Psoas muscle (tissue), 8 donors: ENCODE results near the gene PRODH2. TPM values are rescaled to one million over a fixed set of nuclear protein-coding genes. Genes with fewer than 3 reads are reported as not detected.

ENCODE experiments used
- ATAC-seq, 4 donors: fragments of 200-7000 bp; cut with Tn5 transposase; one replicate each; pipeline ENCODE4 v1.9.1; 2020; ENCODE audit warnings: moderate library complexity in 3 of 4, mild to moderate bottlenecking in 2 of 4
- DNase-seq, 2 donors: peaks; one replicate each; pipeline ENCODE4 v3.0.0-alpha.2; 2020
- H3K27ac ChIP-seq: fragments of 200-600 bp; one replicate; pipeline ENCODE4 v1.8.0; 2022
- H3K27me3 ChIP-seq, 3 donors: fragments of 200-600 bp in 1 of 3; one replicate each; pipeline versions ENCODE4 v1.6.1 to v1.8.0; 2013 to 2022; ENCODE audit warnings: low read length in 2 of 3, mild to moderate bottlenecking in 2 of 3, moderate library complexity in 1 of 3; ENCODE audit not compliant: insufficient read depth in 3 of 3
- H3K36me3 ChIP-seq, 2 donors: fragments of 200-600 bp in 1 of 2; one replicate each; pipeline versions ENCODE4 v1.6.1 to v1.8.0; 2013 to 2022; ENCODE audit warnings: low read depth in 1 of 2, mild to moderate bottlenecking in 1 of 2, moderate library complexity in 1 of 2; ENCODE audit not compliant: insufficient read depth in 1 of 2
- H3K4me1 ChIP-seq: fragments of 200-600 bp; one replicate; pipeline ENCODE4 v1.8.0; 2022
- H3K4me3 ChIP-seq: fragments of 200-600 bp; one replicate; pipeline ENCODE4 v1.8.0; 2022; ENCODE audit warnings: mild to moderate bottlenecking
- H3K9me3 ChIP-seq: fragments of 200-600 bp; one replicate; pipeline ENCODE4 v1.8.0; 2022
- CTCF ChIP-seq: fragments of 200-600 bp; IDR thresholded peaks from one replicate; pipeline ENCODE4 v1.8.0; 2022; ENCODE audit warnings: antibody characterized with exemption
- WGBS, 3 donors: extraction: QIAGEN DNeasy Blood & Tissue Kit; methylation state at CpG; one replicate each; pipeline versions ENCODE4 v1.1.6 to v1.1.7; 2013; 5-methylcytosine and 5-hydroxymethylcytosine counted together
- intact Hi-C, 2 donors: fragments of 100-400 bp; cut with DNase I; formaldehyde crosslinking; loops; one replicate each; pipeline versions ENCODE4 v1.11.0 to v1.14.2; 2022
- polyA plus RNA-seq, 3 donors: library from polyadenylated mRNA; stranded (reverse); fragments of 200-250 nt; gene quantifications; one replicate each; pipeline ENCODE4 v1.2.3, GENCODE V29; 2013
- total RNA-seq, 4 donors: library from RNA; stranded (reverse); fragmentation: NEBNext Ultra II Directional in 2 of 4; extraction: Animal tissue kit (Norgen Biotek cat#: 25700) in 2 of 4; gene quantifications; one replicate each; pipeline versions ENCODE4 v1.2.1 to v1.2.4, GENCODE V29; 2021 to 2023
- donor health status: healthy with polysubstance abuse.
- donor health status: DM: no; HTN: no; CAD: no; lungs with moderate emphysema.
- donor health status: Bipolar disorder and iron deficiency.
- donor health status: healthy.
- donor health status: DM: yes; HTN: yes; CAD: no.
- donor health status: DM: no; HTN: no; CAD: no.
- donor health status: DM: no; HTN: no; CAD: no.
- donor health status: DM: yes; HTN: yes; CAD: no.

Gene PRODH2
- total and polyA plus RNA-seq, 7 donors = not detected

GRCh38 chr19:35786299-35787160, 26.1 kb downstream of the PRODH2 start:
- Histone ChIP-seq H3K27me3 (no peaks in the 10 kb centered on the region), H3K4me3 (no peak overlapping the region), H3K9me3 (no peaks in the 10 kb centered on the region), H3K36me3 (peaks cover 0 to 12% of the 10 kb centered on the region in 2 donors), H3K4me1 (no peaks in the 10 kb centered on the region), H3K27ac (no peak overlapping the region)
- WGBS, 3 donors = 88 to 92% (median 90%) methylated on average over 26 to 31 of the region's 31 CpGs
- no peak for TF ChIP-seq CTCF
- intact Hi-C loops = no loop called here
- no peak for DNase-seq
- no peak for ATAC-seq

- intact Hi-C loops = no loop called here
- peaks cover 0 to 25% of the 10 kb centered on the region in 2 donors for H3K36me3 ChIP-seq
- H3K9me3 ChIP-seq = no peaks in the 10 kb centered on the region
- no peaks in the 10 kb centered on the region for H3K4me1 ChIP-seq
- ATAC-seq (no peak), DNase-seq (no peak)
- no peak for TF ChIP-seq CTCF
- H3K27ac ChIP-seq = no peak overlapping the region
- H3K27me3 ChIP-seq = no peaks in the 10 kb centered on the region
- whole genome bisulfite sequencing, 3 donors = 85 to 91% (median 89%) methylated on average over 9 to 10 of the region's 10 CpGs
- no peak overlapping the region for H3K4me3 ChIP-seq
These were observed 27.4 kb downstream of the PRODH2 start for GRCh38 chr19:35785339-35785627.

- WGBS, 3 donors = 80 to 86% (median 81%) methylated on average over 41 to 45 of the region's 45 CpGs
- Histone ChIP-seq H3K27me3 (no peaks in the 10 kb centered on the region), H3K27ac (no peak overlapping the region), H3K36me3 (peaks cover 0 to 29% of the 10 kb centered on the region in 2 donors), H3K9me3 (no peaks in the 10 kb centered on the region), H3K4me3 (no peak overlapping the region), H3K4me1 (no peaks in the 10 kb centered on the region)
- no peak for TF ChIP-seq CTCF
- DNase-seq (no peak), ATAC-seq (no peak)
- intact Hi-C loops = no loop called here
These were observed 27.9 kb downstream of the PRODH2 start for GRCh38 chr19:35784503-35785338.

GRCh38 chr19:35783469-35784434, 28.9 kb downstream of the PRODH2 start:
- intact Hi-C loops = no loop called here
- H3K4me1 ChIP-seq = no peaks in the 10 kb centered on the region
- H3K27me3 ChIP-seq = no peaks in the 10 kb centered on the region
- WGBS, 3 donors = 80 to 83% (median 82%) methylated on average over 24 to 28 of the region's 28 CpGs
- no peak for TF ChIP-seq CTCF
- peak in 1 of 4 donors; percentile 19 for ATAC-seq
- H3K9me3 ChIP-seq = no peaks in the 10 kb centered on the region
- no peak overlapping the region for H3K4me3 ChIP-seq
- H3K27ac ChIP-seq = no peak overlapping the region
- DNase-seq = no peak
- peaks cover 0 to 37% of the 10 kb centered on the region in 2 donors for H3K36me3 ChIP-seq
